Stimulated activated CD8-positive, alpha-beta memory T cell treated with anti-CD3 and anti-CD28 coated beads, Interleukin-15, amount 100 ng/mL, for 1 hour (primary cell): ENCODE measurements around the gene CAPN2.
"Not testable (repeated sequence)": the region's sequence is repeated elsewhere in the genome, so short reads cannot be mapped to it uniquely, and the experiment has no call there.

ENCODE experiments used
- DNase-seq: peaks from one replicate; pipeline ENCODE4 v3.0.0-alpha.2; 2020; ENCODE audit warnings: low read depth

CAPN2 gene

DNA sequence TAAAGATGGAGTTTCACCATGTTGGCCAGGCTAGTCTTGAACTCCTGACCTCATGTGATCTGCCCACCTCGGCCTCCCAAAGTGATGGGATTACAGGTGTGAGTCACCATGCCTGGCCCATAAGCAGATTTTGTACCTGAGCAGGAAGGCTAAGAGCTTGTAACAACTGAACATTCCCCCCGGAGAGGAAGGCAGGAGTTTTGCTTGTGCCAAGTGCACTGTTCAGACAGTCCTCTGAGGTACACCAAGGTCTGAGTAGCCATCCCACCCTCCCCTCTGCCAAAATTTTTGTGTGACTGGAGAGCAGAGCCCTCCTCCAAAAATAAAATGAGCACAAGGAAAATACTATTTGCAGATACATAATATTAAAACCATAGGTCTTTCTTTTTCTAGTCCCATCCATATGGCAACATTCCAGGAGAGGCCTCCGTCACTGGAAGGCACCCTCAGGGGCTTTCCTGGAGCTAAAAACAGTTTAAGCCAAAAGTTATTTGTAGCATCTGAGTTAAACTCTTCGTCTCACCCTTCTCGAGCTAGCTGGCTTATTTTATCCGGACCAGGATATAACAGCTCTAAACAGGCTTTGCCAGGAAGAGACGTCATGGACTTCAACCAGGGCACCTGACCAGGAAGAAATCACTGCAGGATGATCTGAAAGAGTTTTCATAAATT lies 27.2 kb downstream of the CAPN2 start:
- no peak for DNase-seq

- not testable (repeated sequence) for DNase-seq
These were observed 27.8 kb downstream of the CAPN2 start for GRCh38 chr1:223740038-223740736.

GRCh38 chr1:223741861-223742260 lies 29.5 kb downstream of the CAPN2 start:
- no peak for DNase-seq

DNA sequence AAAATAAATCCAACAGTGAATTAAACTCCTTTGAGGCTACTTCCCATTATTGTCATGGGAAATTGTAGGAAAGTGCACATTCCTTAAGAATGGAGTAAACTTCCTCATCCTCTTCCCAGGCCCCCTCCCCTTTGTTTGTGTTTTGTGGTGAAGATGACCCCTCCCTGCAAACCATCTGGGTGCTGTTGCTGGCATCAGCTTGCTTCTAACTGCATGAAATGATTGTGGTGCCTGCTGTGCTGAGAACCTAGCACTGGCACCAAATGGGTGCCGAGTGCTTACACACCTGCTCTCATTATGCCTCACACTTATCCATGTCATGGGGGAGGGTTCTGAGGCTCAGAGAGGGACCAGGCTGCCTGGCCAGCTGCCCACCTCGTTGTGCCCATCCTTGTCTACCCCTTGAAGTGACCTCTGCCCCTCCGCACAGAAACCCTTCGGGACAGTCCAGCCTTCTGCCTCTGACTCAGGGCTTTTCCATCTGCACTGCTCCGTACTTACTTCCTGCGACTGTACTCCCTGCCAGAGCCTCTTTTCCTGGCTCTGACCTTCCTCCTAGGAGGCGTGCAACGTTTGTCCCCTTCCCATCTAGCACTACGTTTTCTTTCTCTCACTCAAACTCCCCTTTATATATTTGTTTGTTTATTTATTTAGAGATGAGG lies 30.6 kb downstream of the CAPN2 start:
- DNase-seq, result no peak

DNA sequence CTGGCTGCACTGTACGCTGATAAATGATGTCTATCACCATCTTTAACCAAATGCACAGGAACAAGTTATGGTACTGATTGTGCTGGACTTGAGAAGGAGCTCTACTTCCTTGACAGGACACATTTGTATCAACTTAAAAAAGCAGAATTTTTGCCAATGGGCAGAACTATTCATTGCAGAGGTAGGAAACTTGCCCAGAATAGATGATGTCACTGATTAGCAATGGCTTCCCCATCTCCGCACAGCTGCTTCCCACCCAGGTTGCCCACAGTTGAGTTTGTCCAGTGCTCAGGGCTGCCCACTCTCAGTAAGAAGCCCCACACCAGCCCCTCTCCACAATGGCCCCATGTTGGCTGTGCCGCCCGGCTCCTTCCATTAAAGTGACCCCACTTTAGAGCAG lies 33.4 kb downstream of the CAPN2 start:
- DNase-seq, result no peak

- DNase-seq, result no peak
These were observed 35.5 kb downstream of the CAPN2 start for GRCh38 chr1:223747838-223748335.

- no peak for DNase-seq
These were observed 36.0 kb downstream of the CAPN2 start for GRCh38 chr1:223748405-223748772.

DNA sequence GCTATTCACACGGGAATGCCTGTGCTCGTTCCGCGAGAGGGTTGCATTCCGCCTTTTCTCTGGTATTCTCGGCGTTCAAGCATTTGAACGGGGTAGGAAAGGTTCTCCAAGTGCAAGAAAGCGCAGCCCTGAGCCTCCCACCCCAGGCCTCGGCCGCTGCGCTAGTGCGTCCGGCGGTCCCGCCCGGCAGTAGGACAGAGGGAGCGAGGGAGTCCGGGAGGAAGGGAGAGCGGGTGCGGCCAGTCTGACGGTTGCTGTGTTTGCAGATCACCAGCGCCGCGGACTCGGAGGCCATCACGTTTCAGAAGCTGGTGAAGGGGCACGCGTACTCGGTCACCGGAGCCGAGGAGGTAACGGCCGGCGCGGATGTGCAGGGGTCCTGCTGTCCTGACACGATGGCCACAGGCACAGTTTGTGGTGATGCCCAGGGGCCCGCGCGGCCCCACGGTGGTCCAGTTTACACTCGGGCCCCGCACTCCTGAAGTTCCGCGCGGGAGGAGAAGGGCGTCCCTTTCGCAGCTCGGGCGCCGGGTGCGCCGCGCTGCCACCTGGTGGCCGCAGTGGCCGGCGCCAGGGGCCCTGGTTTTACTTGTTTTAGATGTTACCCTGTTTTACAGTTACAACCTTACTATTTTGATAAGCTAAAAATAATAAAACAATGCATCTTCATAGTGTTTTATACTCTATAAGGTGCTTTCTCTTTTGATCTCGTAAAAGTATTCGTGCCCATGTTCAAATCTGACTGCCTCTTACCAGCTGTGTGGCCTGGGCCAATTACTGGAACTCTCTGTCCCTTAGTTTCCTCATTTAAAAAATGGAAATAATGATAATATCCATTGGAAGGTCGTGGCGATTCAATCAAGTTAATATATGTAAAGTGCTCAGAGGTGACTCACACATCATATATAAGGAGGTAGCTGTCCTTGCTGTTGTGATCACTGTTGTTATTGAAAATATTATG lies 36.7 kb downstream of the CAPN2 start:
- peak; percentile 35 for DNase-seq

DNA sequence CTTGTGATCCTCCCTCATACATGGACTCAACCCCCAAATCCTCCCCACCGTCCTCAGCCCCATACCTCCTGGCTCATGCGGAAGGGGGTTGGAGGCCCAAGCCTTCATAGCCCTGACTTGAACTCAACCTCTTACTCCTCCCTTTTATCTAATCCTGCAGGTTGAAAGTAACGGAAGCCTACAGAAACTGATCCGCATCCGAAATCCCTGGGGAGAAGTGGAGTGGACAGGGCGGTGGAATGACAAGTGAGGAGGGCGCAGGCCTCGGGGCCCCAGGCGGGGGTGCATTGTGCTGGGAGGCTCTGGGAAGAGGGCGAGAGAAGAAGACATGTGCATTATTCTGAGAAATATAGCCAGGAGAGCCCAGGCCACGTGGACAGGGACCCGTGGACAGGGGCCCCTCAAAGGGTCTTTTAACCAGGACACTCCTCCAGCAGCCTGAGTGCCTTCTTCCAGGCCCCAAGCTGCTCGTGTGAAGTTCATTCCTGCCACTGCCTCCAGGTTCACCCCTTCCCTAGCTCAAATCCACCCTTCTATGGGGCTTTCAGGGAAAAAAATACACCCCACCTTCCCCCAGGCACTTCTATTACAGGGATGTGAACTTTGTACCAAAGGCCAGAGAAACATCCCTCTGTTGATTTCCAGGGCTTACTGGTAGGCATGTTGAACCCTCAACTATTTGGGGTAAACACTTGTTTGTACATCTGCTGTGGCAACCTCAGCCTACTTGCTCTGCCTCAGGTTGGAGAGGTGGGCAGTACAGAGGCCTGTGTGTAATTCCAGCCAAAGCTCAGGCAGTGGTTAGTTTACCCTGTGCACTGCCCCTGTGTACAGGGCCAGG lies 38.6 kb downstream of the CAPN2 start:
- no peak for DNase-seq

GRCh38 chr1:223751696-223752095 lies 39.4 kb downstream of the CAPN2 start:
- no peak for DNase-seq

DNA sequence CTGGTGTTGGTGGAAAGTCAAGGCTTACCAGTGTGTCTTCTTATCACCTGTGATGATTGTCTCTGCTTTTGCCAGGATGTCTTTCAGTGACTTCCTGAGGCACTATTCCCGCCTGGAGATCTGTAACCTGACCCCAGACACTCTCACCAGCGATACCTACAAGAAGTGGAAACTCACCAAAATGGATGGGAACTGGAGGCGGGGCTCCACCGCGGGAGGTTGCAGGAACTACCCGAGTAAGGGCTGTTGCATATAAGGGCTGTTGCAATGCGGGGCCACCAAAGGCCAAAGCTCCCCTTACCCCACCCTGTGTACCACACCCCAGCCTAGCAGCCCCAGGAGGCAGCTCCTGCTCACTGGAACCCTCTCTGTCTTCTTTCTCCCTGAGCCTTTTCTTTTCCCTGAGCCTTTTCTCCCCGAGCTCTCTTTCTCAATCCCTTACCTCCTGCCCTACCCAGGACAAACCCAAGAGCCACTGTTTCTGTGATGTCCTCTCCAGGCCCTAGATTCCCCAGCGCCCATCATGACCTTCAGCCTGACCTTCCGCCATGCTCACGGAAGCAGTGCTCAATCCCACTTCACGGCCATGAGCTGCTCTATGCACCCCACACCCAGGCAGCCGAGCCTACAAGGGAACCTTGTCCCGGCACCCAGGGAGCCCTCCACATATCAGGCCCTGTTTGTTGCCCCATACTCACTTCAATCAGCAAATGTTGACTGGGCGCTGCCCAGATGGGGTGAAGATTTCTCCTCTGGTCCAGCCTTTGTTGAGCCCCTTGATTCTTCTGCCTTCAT lies 40.6 kb downstream of the CAPN2 start:
- no peak for DNase-seq

- no peak for DNase-seq
These were observed 42.5 kb downstream of the CAPN2 start for GRCh38 chr1:223754681-223755431.

DNA sequence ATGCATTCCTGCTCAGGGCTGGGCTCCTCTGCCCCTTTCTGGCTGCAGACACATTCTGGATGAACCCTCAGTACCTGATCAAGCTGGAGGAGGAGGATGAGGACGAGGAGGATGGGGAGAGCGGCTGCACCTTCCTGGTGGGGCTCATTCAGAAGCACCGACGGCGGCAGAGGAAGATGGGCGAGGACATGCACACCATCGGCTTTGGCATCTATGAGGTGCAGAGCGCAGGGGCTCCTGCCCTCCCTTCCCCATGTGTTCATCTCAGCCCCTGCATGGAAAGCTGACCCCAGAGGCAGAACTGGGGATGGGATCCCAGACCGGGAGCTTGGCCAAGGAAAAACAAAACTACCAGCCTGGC lies 43.1 kb downstream of the CAPN2 start:
- no peak for DNase-seq

GRCh38 chr1:223755992-223756775 lies 43.8 kb downstream of the CAPN2 start:
- DNase-seq, result no peak

DNA sequence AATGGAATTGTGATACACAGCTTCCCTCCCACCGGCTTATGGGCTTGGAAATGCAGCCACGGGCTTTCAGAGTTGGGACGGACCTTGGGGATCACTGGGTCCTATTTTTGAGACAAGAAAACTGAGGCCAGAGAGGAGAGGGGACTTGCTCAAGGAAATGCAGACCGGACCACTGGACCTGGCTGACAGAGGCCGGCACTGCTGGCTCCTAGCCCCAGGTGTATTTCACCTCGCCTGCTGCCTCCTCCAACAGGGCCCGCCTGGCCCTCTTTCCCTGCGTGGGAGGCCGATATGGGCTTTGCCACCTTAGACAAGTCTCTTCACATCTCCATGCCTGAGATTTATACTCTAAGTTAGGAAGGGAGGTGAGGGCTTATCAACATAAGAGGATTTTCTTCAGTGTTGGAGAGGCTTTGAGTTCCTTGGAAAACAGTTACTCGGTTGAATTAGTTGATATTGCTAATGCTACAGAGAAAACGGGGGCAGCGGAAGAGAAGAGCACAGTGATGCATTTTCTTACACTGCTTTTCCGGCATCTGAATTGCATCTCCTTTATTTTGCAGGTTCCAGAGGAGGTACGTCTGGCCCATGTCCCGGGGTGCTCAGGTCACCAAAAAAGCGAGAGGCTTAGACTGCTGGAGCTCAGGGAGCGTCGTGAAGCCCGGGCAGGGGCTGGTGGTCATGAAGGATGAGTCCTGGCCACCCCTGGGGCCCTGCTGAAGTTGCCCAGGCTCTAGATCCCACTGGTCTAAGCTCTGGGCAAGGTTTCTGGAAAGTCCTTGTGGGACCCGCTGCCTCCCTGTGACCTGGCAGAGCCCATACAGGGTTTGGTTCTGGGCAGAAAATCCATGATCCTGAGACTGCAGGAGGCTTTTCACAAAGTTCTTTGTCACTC lies 44.7 kb downstream of the CAPN2 start:
- no peak for DNase-seq

GRCh38 chr1:223758734-223759133 lies 46.4 kb downstream of the CAPN2 start:
- DNase-seq, result no peak

DNA sequence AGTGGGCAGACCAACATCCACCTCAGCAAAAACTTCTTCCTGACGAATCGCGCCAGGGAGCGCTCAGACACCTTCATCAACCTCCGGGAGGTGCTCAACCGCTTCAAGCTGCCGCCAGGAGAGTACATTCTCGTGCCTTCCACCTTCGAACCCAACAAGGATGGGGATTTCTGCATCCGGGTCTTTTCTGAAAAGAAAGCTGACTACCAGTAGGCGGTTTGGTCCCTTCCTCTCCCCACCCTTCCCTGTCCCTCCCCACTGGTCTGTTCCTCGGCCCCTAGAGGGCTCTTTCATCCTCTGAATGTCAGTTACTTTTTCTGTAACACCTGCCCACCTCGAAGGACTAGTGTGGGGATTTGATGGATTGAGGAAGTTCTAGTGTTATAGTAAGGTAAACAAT lies 46.9 kb downstream of the CAPN2 start:
- DNase-seq, result no peak

GRCh38 chr1:223760833-223761232 lies 48.5 kb downstream of the CAPN2 start:
- no peak for DNase-seq
